ENCODE results near the gene ACTL10.

ACTL10 gene

GRCh38 chr20:33658929-33659328 lies 7.8 kb upstream of the ACTL10 start:
- H2AFZ ChIP-seq (ENCODE audit: insufficient read depth, low read length, poor library complexity), result no peak overlapping the region
- no peak overlapping the region for H3K4me2 ChIP-seq (ENCODE audit: low read length)
- H3K9ac ChIP-seq (ENCODE audit: low read length), result no peak overlapping the region
- no peak overlapping the region for H2BK5ac ChIP-seq (ENCODE audit: low read depth, low read length, poor library complexity)
- no peak overlapping the region for H3K4ac ChIP-seq (ENCODE audit: low read depth, low read length)
- no peak overlapping the region for H4K8ac ChIP-seq (ENCODE audit: low read depth, low read length)
- no peak overlapping the region for H4K12ac ChIP-seq (ENCODE audit: low read depth, low read length)
- H3K9me3 ChIP-seq (ENCODE audit: insufficient read depth, low read depth, low read length), result peaks cover 2% of the 10 kb centered on the region
- H3K23ac ChIP-seq (ENCODE audit: low read length), result no peak overlapping the region
- peaks cover 36 to 41% of the 10 kb centered on the region in 2 experiments for H3K36me3 ChIP-seq (ENCODE audit: control insufficient read depth in 1 of 2, insufficient read depth in 2 of 2, low read length in 2 of 2)
- H3K27ac ChIP-seq (ENCODE audit: low read depth, low read length), result no peak overlapping the region
- no peak overlapping the region for H4K91ac ChIP-seq (ENCODE audit: low read depth, low read length)
- H2BK120ac ChIP-seq (ENCODE audit: insufficient read depth, low read length, poor library complexity), result no peak overlapping the region
- H3K79me2 ChIP-seq (ENCODE audit: control insufficient read depth, insufficient read depth, low read length, poor library complexity), result peaks cover 6% of the 10 kb centered on the region
- no peak overlapping the region for H3K14ac ChIP-seq (ENCODE audit: low read length)
- no peak overlapping the region for H2BK12ac ChIP-seq (ENCODE audit: low read length)
- H3K4me3 ChIP-seq (ENCODE audit: low read depth, low read length), result no peak overlapping the region
- no peaks in the 10 kb centered on the region for H3K27me3 ChIP-seq (ENCODE audit: insufficient read depth, low read length)
- peaks cover 13 to 14% of the 10 kb centered on the region in 2 experiments for H3K4me1 ChIP-seq (ENCODE audit: control insufficient read depth in 1 of 2, insufficient read depth in 2 of 2, low read length in 2 of 2)
- no CpG with 5 or more reads among the region's 4 CpGs for WGBS (ENCODE audit: extremely low coverage, insufficient coverage, insufficient read length)
- peaks cover 10% of the 10 kb centered on the region for H3K79me1 ChIP-seq (ENCODE audit: low read length)
- no peak overlapping the region for H2AK5ac ChIP-seq (ENCODE audit: low read length)
- DNase-seq, result no peak
- H3K18ac ChIP-seq (ENCODE audit: low read length), result no peak overlapping the region

- Histone ChIP-seq H3K27ac (ENCODE audit: low read depth, low read length) (no peak overlapping the region), H3K36me3 (ENCODE audit: control insufficient read depth in 1 of 2, insufficient read depth in 2 of 2, low read length in 2 of 2) (peaks cover 36 to 41% of the 10 kb centered on the region in 2 experiments), H2BK12ac (ENCODE audit: low read length) (no peak overlapping the region), H3K79me1 (ENCODE audit: low read length) (peaks cover 10% of the 10 kb centered on the region), H3K18ac (ENCODE audit: low read length) (no peak overlapping the region), H2AFZ (ENCODE audit: insufficient read depth, low read length, poor library complexity) (no peak overlapping the region), H2AK5ac (ENCODE audit: low read length) (no peak overlapping the region), H4K91ac (ENCODE audit: low read depth, low read length) (no peak overlapping the region), H3K4ac (ENCODE audit: low read depth, low read length) (no peak overlapping the region), H3K4me2 (ENCODE audit: low read length) (no peak overlapping the region), H3K9me3 (ENCODE audit: insufficient read depth, low read depth, low read length) (peaks cover 2% of the 10 kb centered on the region), H2BK120ac (ENCODE audit: insufficient read depth, low read length, poor library complexity) (no peak overlapping the region), H3K23ac (ENCODE audit: low read length) (no peak overlapping the region), H3K4me1 (ENCODE audit: control insufficient read depth in 1 of 2, insufficient read depth in 2 of 2, low read length in 2 of 2) (peaks cover 16 to 18% of the 10 kb centered on the region in 2 experiments), H3K14ac (ENCODE audit: low read length) (no peak overlapping the region), H3K79me2 (ENCODE audit: control insufficient read depth, insufficient read depth, low read length, poor library complexity) (peaks cover 7% of the 10 kb centered on the region), H3K27me3 (ENCODE audit: insufficient read depth, low read length) (no peaks in the 10 kb centered on the region), H3K4me3 (ENCODE audit: low read depth, low read length) (no peak overlapping the region), H3K9ac (ENCODE audit: low read length) (no peak overlapping the region), H4K12ac (ENCODE audit: low read depth, low read length) (no peak overlapping the region), H4K8ac (ENCODE audit: low read depth, low read length) (no peak overlapping the region), H2BK5ac (ENCODE audit: low read depth, low read length, poor library complexity) (no peak overlapping the region)
- DNase-seq, result no peak
- WGBS (ENCODE audit: extremely low coverage, insufficient coverage, insufficient read length), result no CpG with 5 or more reads among the region's 32 CpGs
These were observed 7.3 kb upstream of the ACTL10 start for GRCh38 chr20:33659341-33660034.

DNA sequence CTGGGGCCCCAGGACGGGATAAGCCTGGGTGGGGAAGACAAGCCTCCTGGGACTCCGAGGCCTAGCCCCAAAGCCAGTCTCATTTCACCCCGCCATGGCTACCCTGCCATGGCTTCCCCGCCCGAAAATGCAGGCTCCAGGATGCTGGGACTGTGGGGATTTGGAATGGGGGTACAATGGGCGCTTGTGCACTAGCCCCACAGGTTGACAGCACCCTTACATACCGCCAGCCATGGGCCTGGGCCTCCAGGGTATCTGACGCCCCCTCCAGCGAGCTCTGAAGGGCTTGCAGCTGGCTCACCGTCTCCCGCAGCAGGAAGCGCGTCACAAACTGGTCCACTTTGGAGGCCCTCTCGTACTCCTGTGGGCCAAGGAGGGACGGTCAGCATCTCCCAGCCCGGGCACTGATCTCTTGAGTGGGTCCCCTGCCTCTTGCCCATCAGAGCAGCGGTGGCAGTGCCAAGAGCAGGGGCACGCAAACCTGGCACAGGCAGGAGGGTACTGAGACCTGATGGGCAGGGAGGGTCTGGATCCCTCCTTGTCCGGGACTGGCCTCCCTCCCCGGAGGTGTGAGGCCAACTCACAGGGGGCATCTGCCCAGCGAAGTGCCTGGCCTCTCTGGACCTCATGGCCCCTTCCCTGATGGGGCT lies 6.6 kb upstream of the ACTL10 start:
- no peaks in the 10 kb centered on the region for H3K27me3 ChIP-seq (ENCODE audit: insufficient read depth, low read length)
- H2BK120ac ChIP-seq (ENCODE audit: insufficient read depth, low read length, poor library complexity), result no peak overlapping the region
- peaks cover 10% of the 10 kb centered on the region for H3K79me1 ChIP-seq (ENCODE audit: low read length)
- H3K4me2 ChIP-seq (ENCODE audit: low read length), result no peak overlapping the region
- no peak overlapping the region for H3K23ac ChIP-seq (ENCODE audit: low read length)
- H3K9me3 ChIP-seq (ENCODE audit: insufficient read depth, low read depth, low read length), result peaks cover 2% of the 10 kb centered on the region
- peaks cover 7% of the 10 kb centered on the region for H3K79me2 ChIP-seq (ENCODE audit: control insufficient read depth, insufficient read depth, low read length, poor library complexity)
- DNase-seq, result no peak
- H4K8ac ChIP-seq (ENCODE audit: low read depth, low read length), result no peak overlapping the region
- no CpG with 5 or more reads among the region's 21 CpGs for WGBS (ENCODE audit: extremely low coverage, insufficient coverage, insufficient read length)
- no peak overlapping the region for H3K14ac ChIP-seq (ENCODE audit: low read length)
- H3K18ac ChIP-seq (ENCODE audit: low read length), result no peak overlapping the region
- no peak overlapping the region for H3K4ac ChIP-seq (ENCODE audit: low read depth, low read length)
- H2BK12ac ChIP-seq (ENCODE audit: low read length), result no peak overlapping the region
- H3K9ac ChIP-seq (ENCODE audit: low read length), result no peak overlapping the region
- H4K91ac ChIP-seq (ENCODE audit: low read depth, low read length), result no peak overlapping the region
- no peak overlapping the region for H2BK5ac ChIP-seq (ENCODE audit: low read depth, low read length, poor library complexity)
- H3K4me3 ChIP-seq (ENCODE audit: low read depth, low read length), result no peak overlapping the region
- peaks cover 36 to 41% of the 10 kb centered on the region in 2 experiments for H3K36me3 ChIP-seq (ENCODE audit: control insufficient read depth in 1 of 2, insufficient read depth in 2 of 2, low read length in 2 of 2)
- no peak overlapping the region for H3K27ac ChIP-seq (ENCODE audit: low read depth, low read length)
- peaks cover 10 to 12% of the 10 kb centered on the region in 2 experiments for H3K4me1 ChIP-seq (ENCODE audit: control insufficient read depth in 1 of 2, insufficient read depth in 2 of 2, low read length in 2 of 2)
- no peak overlapping the region for H2AFZ ChIP-seq (ENCODE audit: insufficient read depth, low read length, poor library complexity)
- H4K12ac ChIP-seq (ENCODE audit: low read depth, low read length), result no peak overlapping the region
- H2AK5ac ChIP-seq (ENCODE audit: low read length), result no peak overlapping the region

GRCh38 chr20:33660685-33661058 lies 6.1 kb upstream of the ACTL10 start:
- Histone ChIP-seq H3K9ac (ENCODE audit: low read length) (no peak overlapping the region), H2BK12ac (ENCODE audit: low read length) (no peak overlapping the region), H2BK5ac (ENCODE audit: low read depth, low read length, poor library complexity) (no peak overlapping the region), H3K18ac (ENCODE audit: low read length) (no peak overlapping the region), H3K4ac (ENCODE audit: low read depth, low read length) (no peak overlapping the region), H3K27ac (ENCODE audit: low read depth, low read length) (no peak overlapping the region), H4K12ac (ENCODE audit: low read depth, low read length) (no peak overlapping the region), H3K4me1 (ENCODE audit: control insufficient read depth in 1 of 2, insufficient read depth in 2 of 2, low read length in 2 of 2) (peaks cover 9 to 11% of the 10 kb centered on the region in 2 experiments), H3K79me1 (ENCODE audit: low read length) (peaks cover 10% of the 10 kb centered on the region), H2AFZ (ENCODE audit: insufficient read depth, low read length, poor library complexity) (no peak overlapping the region), H3K23ac (ENCODE audit: low read length) (no peak overlapping the region), H3K4me2 (ENCODE audit: low read length) (no peak overlapping the region), H2AK5ac (ENCODE audit: low read length) (no peak overlapping the region), H4K91ac (ENCODE audit: low read depth, low read length) (no peak overlapping the region), H3K79me2 (ENCODE audit: control insufficient read depth, insufficient read depth, low read length, poor library complexity) (peaks cover 7% of the 10 kb centered on the region), H2BK120ac (ENCODE audit: insufficient read depth, low read length, poor library complexity) (no peak overlapping the region), H3K14ac (ENCODE audit: low read length) (no peak overlapping the region), H3K36me3 (ENCODE audit: control insufficient read depth in 1 of 2, insufficient read depth in 2 of 2, low read length in 2 of 2) (peaks cover 36 to 41% of the 10 kb centered on the region in 2 experiments), H3K27me3 (ENCODE audit: insufficient read depth, low read length) (no peaks in the 10 kb centered on the region), H3K9me3 (ENCODE audit: insufficient read depth, low read depth, low read length) (peaks cover 2% of the 10 kb centered on the region), H4K8ac (ENCODE audit: low read depth, low read length) (no peak overlapping the region), H3K4me3 (ENCODE audit: low read depth, low read length) (no peak overlapping the region)
- no CpG with 5 or more reads among the region's 7 CpGs for WGBS (ENCODE audit: extremely low coverage, insufficient coverage, insufficient read length)
- DNase-seq, result no peak
